Adrenal gland (tissue), 12 donors: ENCODE data around the gene GNPNAT1. TPM values are rescaled to one million over a fixed set of nuclear protein-coding genes. Genes with fewer than 3 reads are reported as not detected.
A peak's percentile ranks its signal among the peaks of the same experiment; 100 is the strongest.
"Not testable (repeated sequence)": the region's sequence is repeated elsewhere in the genome, so short reads cannot be mapped to it uniquely, and the experiment has no call there.

Experiments
- DNase-seq, 7 donors: peaks; one replicate each; pipeline ENCODE4 v3.0.0-alpha.2; 2019 to 2020
- H3K27ac ChIP-seq, 5 donors: fragments of 200-600 bp; sonication (generic) in 4 of 5; 1 replicate in 3 of 5; 2 replicates in 2 of 5; pipeline versions ENCODE4 v1.5.1 to v1.8.0; 2016 to 2020; ENCODE audit warnings: mild to moderate bottlenecking in 1 of 5
- H3K27me3 ChIP-seq: fragments of 200-600 bp; 2 replicates; pipeline ENCODE4 v1.8.0; 2021
- H3K36me3 ChIP-seq, 2 donors: fragments of 200-600 bp; replicated peaks in 1 of 2; 1 replicate in 1 of 2; 2 replicates in 1 of 2; pipeline versions ENCODE4 v1.5.1 to v1.8.0; 2018 to 2022
- H3K4me1 ChIP-seq, 2 donors: fragments of 200-600 bp; replicated peaks in 1 of 2; 1 replicate in 1 of 2; 2 replicates in 1 of 2; pipeline versions ENCODE4 v1.5.1 to v1.8.0; 2018 to 2021
- H3K4me3 ChIP-seq, 4 donors: fragments of 200-600 bp; sonication (generic) in 3 of 4; one replicate each; pipeline ENCODE4 v1.5.1; 2016 to 2018
- H3K9me3 ChIP-seq, 3 donors: fragments of 200-600 bp; sonication (generic) in 1 of 3; replicated peaks in 1 of 3; 1 replicate in 2 of 3; 2 replicates in 1 of 3; pipeline versions ENCODE4 v1.5.1 to v1.8.0; 2016 to 2021
- POLR2A ChIP-seq, 2 donors: fragments of 450-650 bp; IDR thresholded peaks; one replicate each; pipeline ENCODE4 v1.6.1; 2017; ENCODE audit warnings: antibody characterized with exemption in 2 of 2, mild to moderate bottlenecking in 2 of 2, moderate library complexity in 1 of 2
- WGBS, 4 donors: extraction: QIAGEN DNeasy Blood & Tissue Kit in 2 of 4; methylation state at CpG; one replicate each; pipeline versions ENCODE4 v1.1.5 to v1.1.7; 2013 to 2017; 5-methylcytosine and 5-hydroxymethylcytosine counted together
- intact Hi-C, 2 donors: fragments of 100-400 bp; cut with DNase I; formaldehyde crosslinking; loops; one replicate each; pipeline versions ENCODE4 v1.14.1 to v1.15.0; 2022 to 2023
- polyA plus RNA-seq, 3 donors: library from polyadenylated mRNA; stranded (reverse); fragments of 200-250 nt in 2 of 3; fragments of 350-450 nt in 1 of 3; fragmentation: Illumina TruSeq in 1 of 3; extraction: RNeasy Lipid Tissue Mini Kit (QIAGEN cat#74804) in 1 of 3; gene quantifications; one replicate each; pipeline ENCODE4 v1.2.3, GENCODE V29; 2013 to 2014
- small RNA-seq, 2 donors: library from RNA; depleted of rRNA; stranded (forward); fragments of <200 nt; gene quantifications; one replicate each; pipeline ENCODE3, GENCODE V24; 2016
- total RNA-seq, 9 donors: library from RNA; depleted of rRNA in 4 of 9; stranded (reverse); fragments of >200 nt in 4 of 9; fragments of 120-200 nt in 1 of 9; fragmentation: NEBNext Ultra II Directional in 1 of 9; extraction: Animal tissue kit (Norgen Biotek cat#: 25700) in 1 of 9; gene quantifications; one replicate each; pipeline versions ENCODE4 v1.1.0 to v1.2.4, GENCODE V29; 2013 to 2023
- TF ChIP-seq, protein P1 (sequence below), 6 experiments: fragments of 450-650 bp in 4 of 6; fragments of 200-600 bp in 2 of 6; sonication (generic) in 1 of 6; IDR thresholded peaks; 1 replicate in 5 of 6; 2 replicates in 1 of 6; pipeline versions ENCODE4 v1.5.1 to v1.8.0; 2016 to 2021; ENCODE audit warnings: antibody characterized with exemption in 6 of 6, mild to moderate bottlenecking in 2 of 6, moderate library complexity in 1 of 6
- donor health status: healthy with polysubstance abuse.
- donor health status: Bipolar disorder and iron deficiency.
- donor health status: DM: yes; HTN: yes; CAD: no.
- donor health status: DM: no; HTN: no; CAD: no.
- donor health status: DM: no; HTN: no; CAD: no.
- donor health status: DM: yes; HTN: yes; CAD: no.

Gene GNPNAT1
- total and polyA plus RNA-seq, 12 donors, result 4.6 to 30.1 (median 13.0) TPM

GRCh38 chr14:52730709-52731111 lies 60.7 kb downstream of the GNPNAT1 start:
- intact Hi-C loops, result no loop called here
- TF ChIP-seq, protein P1, sequence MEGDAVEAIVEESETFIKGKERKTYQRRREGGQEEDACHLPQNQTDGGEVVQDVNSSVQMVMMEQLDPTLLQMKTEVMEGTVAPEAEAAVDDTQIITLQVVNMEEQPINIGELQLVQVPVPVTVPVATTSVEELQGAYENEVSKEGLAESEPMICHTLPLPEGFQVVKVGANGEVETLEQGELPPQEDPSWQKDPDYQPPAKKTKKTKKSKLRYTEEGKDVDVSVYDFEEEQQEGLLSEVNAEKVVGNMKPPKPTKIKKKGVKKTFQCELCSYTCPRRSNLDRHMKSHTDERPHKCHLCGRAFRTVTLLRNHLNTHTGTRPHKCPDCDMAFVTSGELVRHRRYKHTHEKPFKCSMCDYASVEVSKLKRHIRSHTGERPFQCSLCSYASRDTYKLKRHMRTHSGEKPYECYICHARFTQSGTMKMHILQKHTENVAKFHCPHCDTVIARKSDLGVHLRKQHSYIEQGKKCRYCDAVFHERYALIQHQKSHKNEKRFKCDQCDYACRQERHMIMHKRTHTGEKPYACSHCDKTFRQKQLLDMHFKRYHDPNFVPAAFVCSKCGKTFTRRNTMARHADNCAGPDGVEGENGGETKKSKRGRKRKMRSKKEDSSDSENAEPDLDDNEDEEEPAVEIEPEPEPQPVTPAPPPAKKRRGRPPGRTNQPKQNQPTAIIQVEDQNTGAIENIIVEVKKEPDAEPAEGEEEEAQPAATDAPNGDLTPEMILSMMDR (IDR thresholded peaks at IDR 0.05), result no peak
- no peak for TF ChIP-seq POLR2A (IDR thresholded peaks at IDR 0.05)
- peak overlapping the region; percentile 38 to 99 (median 76) for H3K4me3 ChIP-seq
- H3K9me3 ChIP-seq, result no peaks in the 10 kb centered on the region
- 1 to 8% (median 2%) methylated on average over 8 to 11 of the region's 11 CpGs for WGBS, 4 donors
- H3K27ac ChIP-seq, result peak overlapping the region in 4 of 5 donors; percentile 59 to 90 (median 75)
- H3K36me3 ChIP-seq, result peaks cover 0 to 15% of the 10 kb centered on the region in 2 donors
- peaks cover 4 to 9% of the 10 kb centered on the region in 2 donors for H3K4me1 ChIP-seq
- H3K27me3 ChIP-seq, result no peaks in the 10 kb centered on the region
- DNase-seq, result peak in 3 of 7 donors; percentile 12 to 58 (median 28)

- Histone ChIP-seq H3K27ac (peak within 1 kb of the TSS in 4 of 5 donors; percentile 59 to 90 (median 75)), H3K9me3 (no peaks in the 10 kb centered on the region), H3K36me3 (peaks cover 0 to 18% of the 10 kb centered on the region in 2 donors), H3K4me3 (peak within 1 kb of the TSS; percentile 38 to 99 (median 76)), H3K27me3 (no peaks in the 10 kb centered on the region), H3K4me1 (peaks cover 4 to 9% of the 10 kb centered on the region in 2 donors)
- intact Hi-C loops, result no loop called here
- peak; percentile 97 to 100 (median 99) for DNase-seq
- peak; percentile 21 to 83 for TF ChIP-seq POLR2A (IDR thresholded peaks at IDR 0.05)
- TF ChIP-seq, protein P1 (IDR thresholded peaks at IDR 0.05), result peak in 5 of 6 experiments; percentile 29 to 57 (median 40)
- 0 to 2% (median 1%) methylated on average over 10 to 71 of the region's 72 CpGs for WGBS, 4 donors
Measured at GRCh38 chr14:52729925-52730708, 61.3 kb downstream of the GNPNAT1 start, which contains the start of gene STYX. TSS of gene STYX (plus strand) at chr14:52730166. CDS start at chr14:52730475, 309 bp downstream.

DNA sequence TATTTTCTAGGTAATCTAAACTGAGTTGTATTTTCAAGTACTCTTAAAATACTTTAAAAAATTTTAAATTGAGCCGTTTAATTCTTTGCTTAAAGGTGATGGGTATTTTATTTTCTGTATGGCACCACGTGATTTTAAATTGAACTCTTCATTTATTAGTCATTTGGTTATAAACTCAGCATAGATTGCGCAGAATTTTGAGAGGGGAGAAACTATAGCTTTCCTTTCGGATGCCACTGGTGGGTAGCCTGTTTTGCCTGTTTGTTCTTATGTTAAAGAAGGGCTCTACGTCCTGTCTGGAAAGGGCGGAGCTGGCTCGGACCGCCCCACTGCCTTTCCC lies 61.9 kb downstream of the GNPNAT1 start:
- peaks cover 0 to 24% of the 10 kb centered on the region in 2 donors for H3K36me3 ChIP-seq
- peak overlapping the region in 4 of 5 donors; percentile 27 to 74 (median 44) for H3K27ac ChIP-seq
- no peak for TF ChIP-seq POLR2A (IDR thresholded peaks at IDR 0.05)
- TF ChIP-seq, protein P1 (IDR thresholded peaks at IDR 0.05), result no peak
- H3K4me1 ChIP-seq, result peaks cover 4 to 9% of the 10 kb centered on the region in 2 donors
- WGBS, 4 donors, result 1 to 7% (median 1%) methylated on average over 6 to 8 of the region's 8 CpGs
- intact Hi-C loops, result no loop called here
- H3K27me3 ChIP-seq, result no peaks in the 10 kb centered on the region
- H3K4me3 ChIP-seq, result peak overlapping the region in 1 of 4 donors; percentile 76
- DNase-seq, result no peak
- H3K9me3 ChIP-seq, result no peaks in the 10 kb centered on the region

GRCh38 chr14:52729035-52729434 lies 62.4 kb downstream of the GNPNAT1 start:
- H3K4me1 ChIP-seq, H3K4me3 ChIP-seq, H3K9me3 ChIP-seq, intact Hi-C loops, H3K27me3 ChIP-seq: not testable (repeated sequence)
- WGBS, 4 donors, result 89 to 93% (median 92%) methylated on average over 15 of the region's 15 CpGs
- peak overlapping the region in 1 of 5 donors; percentile 74 for H3K27ac ChIP-seq
- DNase-seq, result peak in 1 of 7 donors; percentile 55
- H3K36me3 ChIP-seq, result peaks cover 0 to 29% of the 10 kb centered on the region in 2 donors

DNA sequence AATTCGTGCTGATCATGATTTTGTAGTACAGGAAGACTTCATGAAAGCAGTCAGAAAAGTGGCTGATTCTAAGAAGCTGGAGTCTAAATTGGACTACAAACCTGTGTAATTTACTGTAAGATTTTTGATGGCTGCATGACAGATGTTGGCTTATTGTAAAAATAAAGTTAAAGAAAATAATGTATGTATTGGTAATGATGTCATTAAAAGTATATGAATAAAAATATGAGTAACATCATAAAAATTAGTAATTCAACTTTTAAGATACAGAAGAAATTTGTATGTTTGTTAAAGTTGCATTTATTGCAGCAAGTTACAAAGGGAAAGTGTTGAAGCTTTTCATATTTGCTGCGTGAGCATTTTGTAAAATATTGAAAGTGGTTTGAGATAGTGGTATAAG lies 63.9 kb downstream of the GNPNAT1 start:
- Histone ChIP-seq H3K4me1 (peaks cover 4 to 13% of the 10 kb centered on the region in 2 donors), H3K36me3 (peaks cover 0 to 44% of the 10 kb centered on the region in 2 donors)
- DNase-seq, H3K27ac ChIP-seq, H3K27me3 ChIP-seq, intact Hi-C loops, H3K9me3 ChIP-seq, H3K4me3 ChIP-seq: not testable (repeated sequence)
- WGBS, 4 donors, result 96 to 99% (median 97%) methylated on average over 2 of the region's 2 CpGs

Small RNAs within 50 kb of the gene (small RNA-seq; reads per million reads assigned to genes)
- 0 reads per million in 2 donors for gene AL139317.2

Other genes with a start within 250 kb of the GNPNAT1 start
- 1 to 10 TPM; 1.7 to 7.2 (median 5.8) TPM for gene TXNDC16, start 239.1 kb downstream of the GNPNAT1 start, total RNA-seq
- 1 to 10 TPM; 1.3 to 5.5 (median 1.4) TPM for gene TXNDC16, start 239.1 kb downstream of the GNPNAT1 start, polyA plus RNA-seq
- gene GPR137C, start 238.8 kb downstream of the GNPNAT1 start, total RNA-seq, result 1 to 10 TPM in 2 of 9 donors, under 1 TPM in 7; 0.09 to 2.8 (median 0.52) TPM
- gene GPR137C, start 238.8 kb downstream of the GNPNAT1 start, polyA plus RNA-seq, result 1 to 10 TPM in 1 of 3 donors, under 1 TPM in 2; 0.74 to 1.4 (median 0.81) TPM
- 10 to 100 TPM; 17.6 to 35.2 (median 25.2) TPM for gene ERO1A, start 96.0 kb downstream of the GNPNAT1 start, total RNA-seq
- gene ERO1A, start 96.0 kb downstream of the GNPNAT1 start, polyA plus RNA-seq, result 10 to 100 TPM in 2 of 3 donors, 1 to 10 TPM in 1; 8.8 to 21.0 (median 11.7) TPM
- 100 to 1,000 TPM in 3 of 9 donors, 10 to 100 TPM in 6; 50.6 to 235 (median 84.9) TPM for gene PSMC6, start 84.4 kb downstream of the GNPNAT1 start, total RNA-seq
- gene PSMC6, start 84.4 kb downstream of the GNPNAT1 start, polyA plus RNA-seq, result 100 to 1,000 TPM in 2 of 3 donors, 10 to 100 TPM in 1; 55.2 to 226 (median 133) TPM
- 10 to 100 TPM in 1 of 9 donors, 1 to 10 TPM in 8; 3.7 to 13.0 (median 6.5) TPM for gene STYX, start 61.4 kb downstream of the GNPNAT1 start, total RNA-seq
- 1 to 10 TPM; 1.6 to 5.7 (median 2.6) TPM for gene STYX, start 61.4 kb downstream of the GNPNAT1 start, polyA plus RNA-seq
- 10 to 100 TPM; 31.1 to 53.8 (median 41.2) TPM for gene FERMT2, start 159.4 kb upstream of the GNPNAT1 start, total RNA-seq
- 10 to 100 TPM; 22.8 to 50.2 (median 29.5) TPM for gene FERMT2, start 159.4 kb upstream of the GNPNAT1 start, polyA plus RNA-seq